OCI-LY7 (cell line): ENCODE results near the gene BRD7.

ENCODE experiments used
- CTCF ChIP-seq: fragments of 200-600 bp; sonication (generic); conservative IDR thresholded peaks from 2 replicates; pipeline ENCODE4 v1.5.1; 2014; ENCODE audit warnings: mild to moderate bottlenecking, antibody characterized with exemption, low read length, moderate library complexity, mixed read lengths
- EZH2phosphoT487 ChIP-seq: fragments of 200-600 bp; sonication (generic); IDR thresholded peaks from 2 replicates; pipeline ENCODE4 v1.6.1; 2018; ENCODE audit warnings: low read depth, borderline replicate concordance, mild to moderate bottlenecking, mixed run types, antibody characterized with exemption, low read length, moderate library complexity, mixed read lengths

- TF ChIP-seq CTCF (no peak), EZH2phosphoT487 (no peak)
Observed at GRCh38 chr16:50386774-50387173, 18.0 kb upstream of the BRD7 start.
